Activated CD4-positive, CD25-positive, alpha-beta regulatory T cell treated with anti-CD3 and anti-CD28 coated beads, Interleukin-2, amount 50 U/mL, for 16 hours (primary cell): ENCODE data around the gene HSF4.

Source experiments
- DNase-seq: peaks from one replicate; pipeline ENCODE4 v3.0.0-alpha.2; 2020; ENCODE audit warnings: low read depth, low spot score

Gene HSF4

GRCh38 chr16:67166598-67167168 is 2.1 kb downstream of the HSF4 start:
- no peak for DNase-seq

DNA sequence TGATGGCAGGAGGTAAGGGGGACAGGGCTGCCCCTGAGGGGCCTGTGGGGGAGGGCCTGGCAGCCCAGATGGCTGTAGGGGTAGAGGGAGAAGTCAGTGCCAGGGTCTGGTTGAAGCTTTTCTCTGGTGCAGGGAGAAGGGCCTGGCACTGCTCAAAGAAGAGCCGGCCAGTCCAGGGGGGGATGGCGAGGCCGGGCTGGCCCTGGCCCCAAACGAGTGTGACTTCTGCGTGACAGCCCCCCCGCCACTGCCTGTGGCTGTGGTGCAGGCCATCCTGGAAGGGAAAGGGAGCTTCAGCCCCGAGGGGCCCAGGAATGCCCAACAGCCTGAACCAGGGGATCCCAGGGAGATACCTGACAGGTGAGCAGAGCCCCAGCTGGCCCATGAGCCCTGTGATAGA is 3.0 kb downstream of the HSF4 start:
- no peak for DNase-seq

DNA sequence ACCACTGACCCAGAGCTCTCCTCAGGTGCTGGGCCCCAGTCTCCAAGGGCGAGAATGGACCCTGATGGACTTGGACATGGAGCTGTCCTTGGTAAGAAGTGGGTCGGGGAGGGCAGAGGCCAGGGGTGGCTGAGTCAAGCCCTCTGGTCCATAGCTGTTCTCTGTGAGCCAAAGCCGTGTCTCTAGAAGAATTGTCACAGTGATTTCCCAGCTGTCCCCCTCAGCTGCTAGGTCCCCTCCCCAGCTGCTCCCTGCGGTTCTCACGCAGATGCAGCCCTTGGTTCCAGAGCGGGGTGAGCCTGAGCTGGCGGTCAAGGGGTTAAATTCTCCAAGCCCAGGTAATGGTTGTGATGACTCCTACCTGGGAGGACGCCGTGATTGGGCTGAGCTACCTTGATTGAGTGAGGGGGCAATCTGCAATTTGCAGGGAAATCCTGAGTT is 4.5 kb downstream of the HSF4 start:
- no peak for DNase-seq

- DNase-seq, result no peak
Observed at GRCh38 chr16:67169642-67170167, 5.2 kb downstream of the HSF4 start.

GRCh38 chr16:67170168-67170948 is 5.8 kb downstream of the HSF4 start, which contains the start of gene NOL3:
TSS of gene NOL3 (plus strand) at chr16:67170538.
- DNase-seq, result no peak

DNA sequence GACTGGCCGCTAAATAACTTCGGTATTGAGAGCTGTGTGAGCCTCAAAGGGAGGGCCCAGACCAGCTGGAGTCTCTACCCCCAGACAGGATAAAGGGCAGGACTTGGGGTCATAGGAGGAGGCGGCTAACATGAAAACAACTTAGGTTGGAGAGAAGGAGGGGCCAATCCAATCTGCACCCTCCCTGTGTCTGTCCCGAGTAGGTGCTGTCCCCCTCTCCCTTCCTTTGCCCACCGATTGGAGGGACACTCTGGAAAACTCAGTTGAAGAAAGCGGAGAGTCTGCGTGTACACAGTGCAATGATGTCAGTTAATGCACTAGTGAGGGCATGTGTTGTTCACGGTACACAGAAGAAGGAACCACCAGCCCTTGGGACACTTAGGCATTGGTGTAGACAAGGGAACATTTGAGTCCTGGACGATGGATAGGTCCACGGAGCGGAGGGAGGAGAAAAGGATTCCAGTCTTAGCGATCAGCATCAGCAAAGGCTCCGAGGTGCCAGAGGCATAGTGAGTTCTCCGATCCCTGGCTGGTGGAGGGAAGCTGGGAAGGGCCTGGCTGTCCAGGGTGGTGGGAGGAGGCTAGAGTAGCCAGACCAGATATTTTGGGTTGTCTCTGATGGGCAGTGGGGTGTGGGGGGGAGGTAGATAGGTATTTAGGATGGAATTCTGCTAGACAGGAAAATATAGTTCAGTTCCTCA is 6.6 kb downstream of the HSF4 start:
- DNase-seq, result no peak

GRCh38 chr16:67173323-67173722 is 8.8 kb downstream of the HSF4 start:
- no peak for DNase-seq

DNA sequence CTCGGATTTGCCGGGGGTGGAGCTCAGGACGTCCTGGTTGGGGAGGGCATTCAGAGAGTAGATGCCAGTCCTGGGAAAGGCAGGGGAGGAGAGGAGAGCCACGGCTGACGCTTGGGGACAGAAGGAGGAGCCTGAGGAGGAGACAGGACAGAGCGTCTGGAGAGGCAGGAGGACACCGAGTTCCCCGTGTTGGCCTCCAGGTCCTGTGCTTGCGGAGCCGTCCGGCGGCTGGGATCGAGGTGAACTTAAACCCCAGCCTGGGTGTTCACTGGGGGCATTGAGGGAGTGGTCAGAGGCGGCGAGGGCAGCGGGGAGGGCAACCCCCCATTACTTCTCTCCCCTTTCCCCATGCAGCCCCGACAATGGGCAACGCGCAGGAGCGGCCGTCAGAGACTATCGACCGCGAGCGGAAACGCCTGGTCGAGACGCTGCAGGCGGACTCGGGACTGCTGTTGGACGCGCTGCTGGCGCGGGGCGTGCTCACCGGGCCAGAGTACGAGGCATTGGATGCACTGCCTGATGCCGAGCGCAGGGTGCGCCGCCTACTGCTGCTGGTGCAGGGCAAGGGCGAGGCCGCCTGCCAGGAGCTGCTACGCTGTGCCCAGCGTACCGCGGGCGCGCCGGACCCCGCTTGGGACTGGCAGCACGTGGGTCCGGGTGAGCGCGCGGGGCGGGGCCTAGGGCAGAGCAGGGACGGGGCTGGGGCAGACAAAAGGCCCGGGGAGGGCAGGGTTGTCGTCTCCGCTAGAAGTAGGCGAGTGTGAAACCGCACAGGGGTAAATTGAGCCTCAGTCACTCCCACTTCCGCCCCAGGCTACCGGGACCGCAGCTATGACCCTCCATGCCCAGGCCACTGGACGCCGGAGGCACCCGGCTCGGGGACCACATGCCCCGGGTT is 9.5 kb downstream of the HSF4 start:
- DNase-seq, result no peak

- DNase-seq, result no peak
Observed at GRCh38 chr16:67174706-67175231, 10.2 kb downstream of the HSF4 start.

DNA sequence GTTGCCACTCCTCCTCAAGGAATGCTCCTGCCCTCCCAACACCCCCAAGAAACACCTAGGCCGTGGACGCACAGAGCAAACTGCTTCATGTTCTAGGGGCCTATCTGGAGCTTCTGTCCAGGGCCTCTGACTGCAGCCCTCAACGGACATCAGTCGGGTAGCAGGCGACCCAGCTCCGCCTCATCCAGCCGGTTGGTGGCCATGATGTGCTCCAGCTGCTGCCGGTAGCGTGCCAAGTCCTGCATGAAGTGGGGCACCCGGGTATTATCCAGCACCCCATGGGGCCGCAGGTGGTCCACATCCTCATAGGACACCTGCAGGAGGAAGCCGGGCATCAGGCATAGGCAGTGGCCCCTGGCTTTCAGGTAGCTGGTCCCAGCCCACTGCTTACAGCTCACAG is 12.1 kb downstream of the HSF4 start:
- DNase-seq, result no peak

- DNase-seq, result no peak
Observed at GRCh38 chr16:67177743-67178699, 13.5 kb downstream of the HSF4 start.

- no peak for DNase-seq
Observed at GRCh38 chr16:67179421-67180080, 15.0 kb downstream of the HSF4 start.

- DNase-seq, result no peak
Observed at GRCh38 chr16:67180166-67180565, 15.6 kb downstream of the HSF4 start.

DNA sequence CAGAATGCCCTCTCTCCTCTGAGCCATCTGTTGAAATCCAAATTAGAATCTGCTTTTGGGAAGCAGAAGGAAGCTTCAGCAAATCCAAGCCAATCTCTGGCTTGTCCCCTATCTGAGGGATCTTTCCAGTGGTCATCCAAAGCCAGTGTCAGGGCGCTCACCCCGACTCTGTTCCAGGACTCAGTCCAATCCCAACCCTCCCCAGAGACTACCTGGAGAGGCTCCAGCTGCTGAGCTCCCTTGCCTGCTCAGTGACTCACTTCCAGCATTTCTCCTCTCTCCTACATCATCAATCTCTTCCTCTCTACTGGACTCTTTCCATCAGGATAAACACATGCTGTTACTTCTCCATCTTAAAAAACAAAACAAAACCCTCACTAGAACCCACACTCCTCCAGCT is 16.8 kb downstream of the HSF4 start:
- DNase-seq, result no peak

DNA sequence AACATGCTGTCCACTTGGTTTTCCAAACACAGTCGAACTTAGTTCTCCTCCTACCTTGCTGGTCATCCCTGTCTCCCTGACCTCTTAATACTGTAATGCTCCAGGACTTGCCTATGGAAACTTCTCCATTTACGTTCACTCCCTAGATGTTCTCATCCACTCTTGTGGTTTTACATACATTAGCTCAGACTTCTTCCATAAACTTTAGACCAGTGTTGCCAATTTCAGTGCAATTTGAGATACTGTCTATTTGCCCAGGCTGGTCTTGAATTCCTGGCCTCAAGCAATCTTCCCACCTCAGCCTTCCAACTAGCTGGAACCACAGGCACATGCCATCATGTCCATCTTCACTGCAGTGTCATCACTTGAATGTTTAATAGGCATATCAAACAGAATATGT is 17.7 kb downstream of the HSF4 start:
- DNase-seq, result no peak

DNA sequence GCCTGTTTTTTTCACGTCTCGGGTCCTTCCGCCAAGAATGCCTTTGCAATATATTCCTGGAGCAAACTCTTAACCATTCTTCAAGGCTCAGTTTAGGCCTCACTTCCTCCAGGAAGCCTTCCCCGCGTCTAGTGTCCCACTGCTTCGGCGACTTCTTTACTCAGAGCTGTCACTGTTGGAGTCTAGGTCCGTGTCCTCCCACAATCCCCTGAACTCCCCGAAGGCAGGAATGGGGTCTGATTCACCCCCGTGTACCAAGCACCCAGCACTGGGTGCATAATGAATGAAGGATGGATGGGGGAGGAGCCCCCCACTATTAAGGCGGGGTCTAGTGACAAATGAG is 18.7 kb downstream of the HSF4 start:
- DNase-seq, result no peak

- DNase-seq, result peak; percentile 86
Observed at GRCh38 chr16:67183627-67184452, 19.3 kb downstream of the HSF4 start, which contains the start of gene MATCAP1. TSS of gene MATCAP1 (minus strand) at chr16:67183963. CDS start at chr16:67180610, 3,353 bp downstream.

- no peak for DNase-seq
Observed at GRCh38 chr16:67184453-67184994, 20.0 kb downstream of the HSF4 start.
